Uterus (tissue), 2 donors: ENCODE measurements around the gene UTP11.

Source experiments
- CTCF ChIP-seq, 4 experiments: fragments of 200-600 bp in 2 of 4; fragments of 450-650 bp in 2 of 4; sonication (generic) in 2 of 4; IDR thresholded peaks; one replicate each; pipeline ENCODE4 v1.5.1; 2016 to 2019; ENCODE audit warnings: antibody characterized with exemption in 4 of 4, mild to moderate bottlenecking in 2 of 4, moderate library complexity in 1 of 4
- POLR2A ChIP-seq, 2 donors: fragments of 450-650 bp; IDR thresholded peaks; one replicate each; pipeline ENCODE4 v1.6.1; 2016; ENCODE audit warnings: antibody characterized with exemption in 2 of 2, mild to moderate bottlenecking in 1 of 2, moderate library complexity in 1 of 2

DNA sequence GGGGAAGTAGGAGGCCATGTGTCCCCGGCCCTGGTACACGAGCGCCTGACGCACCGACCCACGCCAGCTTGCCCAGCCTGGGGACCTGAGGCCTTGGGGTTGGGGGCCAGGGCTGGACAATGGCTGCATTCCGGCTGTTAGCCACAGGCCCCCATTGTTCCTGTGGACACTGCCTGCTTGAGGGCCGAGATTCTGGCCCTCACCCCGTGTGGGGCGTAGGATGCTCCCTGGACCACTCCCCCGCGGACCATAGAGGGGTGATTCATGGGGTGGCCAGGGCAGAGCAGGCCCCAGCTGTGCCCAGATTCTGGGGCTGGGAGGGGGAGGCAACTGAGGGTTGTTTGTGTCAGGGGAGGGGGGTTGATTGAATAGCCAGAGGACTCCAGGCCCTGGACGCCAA lies 22.3 kb downstream of the UTP11 start:
- TF ChIP-seq CTCF (IDR thresholded peaks at IDR 0.05) (no peak), POLR2A (IDR thresholded peaks at IDR 0.05) (no peak)
